ENCODE data around the gene MACROD2. TPM values are rescaled to one million over a fixed set of nuclear protein-coding genes. Genes with fewer than 3 reads are reported as not detected.

The MACROD2 gene
- total RNA-seq, 1 donor from 2014 or later: 2.4 TPM

GRCh38 chr20:15756754-15757115 lies 1761.4 kb downstream of the MACROD2 start:
- no peaks in the 10 kb centered on the region for H3K27me3 Mint-ChIP-seq (ENCODE audit: low read depth, unreplicated experiment)
- FAIRE-seq: no peak

DNA sequence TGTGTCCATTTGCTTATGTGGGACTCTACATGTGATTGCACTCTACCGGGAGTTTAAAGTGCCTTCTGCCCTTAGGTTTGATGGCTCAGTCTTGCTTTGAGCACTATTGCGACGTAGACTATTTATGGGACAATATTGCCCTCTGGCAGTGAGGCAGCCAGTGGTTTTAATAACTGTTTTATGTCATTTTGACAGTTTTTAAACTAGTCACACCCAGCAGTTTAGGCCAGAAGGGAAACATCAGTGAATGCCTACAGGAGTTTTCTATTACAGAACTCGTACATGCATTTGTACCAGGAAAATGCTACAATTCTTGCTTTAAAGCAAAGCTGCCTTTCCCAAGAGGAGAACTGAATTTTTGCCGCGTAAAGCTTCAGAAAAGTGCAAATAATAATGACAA lies 1764.3 kb downstream of the MACROD2 start:
- TF ChIP-seq EZH2 (IDR thresholded peaks at IDR 0.05; ENCODE audit: insufficient read depth, low read length): no peak
- TF ChIP-seq, protein P1, sequence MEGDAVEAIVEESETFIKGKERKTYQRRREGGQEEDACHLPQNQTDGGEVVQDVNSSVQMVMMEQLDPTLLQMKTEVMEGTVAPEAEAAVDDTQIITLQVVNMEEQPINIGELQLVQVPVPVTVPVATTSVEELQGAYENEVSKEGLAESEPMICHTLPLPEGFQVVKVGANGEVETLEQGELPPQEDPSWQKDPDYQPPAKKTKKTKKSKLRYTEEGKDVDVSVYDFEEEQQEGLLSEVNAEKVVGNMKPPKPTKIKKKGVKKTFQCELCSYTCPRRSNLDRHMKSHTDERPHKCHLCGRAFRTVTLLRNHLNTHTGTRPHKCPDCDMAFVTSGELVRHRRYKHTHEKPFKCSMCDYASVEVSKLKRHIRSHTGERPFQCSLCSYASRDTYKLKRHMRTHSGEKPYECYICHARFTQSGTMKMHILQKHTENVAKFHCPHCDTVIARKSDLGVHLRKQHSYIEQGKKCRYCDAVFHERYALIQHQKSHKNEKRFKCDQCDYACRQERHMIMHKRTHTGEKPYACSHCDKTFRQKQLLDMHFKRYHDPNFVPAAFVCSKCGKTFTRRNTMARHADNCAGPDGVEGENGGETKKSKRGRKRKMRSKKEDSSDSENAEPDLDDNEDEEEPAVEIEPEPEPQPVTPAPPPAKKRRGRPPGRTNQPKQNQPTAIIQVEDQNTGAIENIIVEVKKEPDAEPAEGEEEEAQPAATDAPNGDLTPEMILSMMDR (IDR thresholded peaks at IDR 0.05; ENCODE audit: insufficient read depth, low read depth, low read length): no peak
- no peak overlapping the region for H3K4me3 ChIP-seq (ENCODE audit: insufficient read depth, low read depth, low read length)
- no peaks in the 10 kb centered on the region for H3K9me3 ChIP-seq (ENCODE audit: insufficient read depth, low read depth, low read length)
- no peak for FAIRE-seq
- H3K27me3 ChIP-seq (ENCODE audit: insufficient read depth, low read length): no peaks in the 10 kb centered on the region
- Mint-ChIP-seq H3K36me3 (ENCODE audit: low read depth, unreplicated experiment) (no peaks in the 10 kb centered on the region), H3K4me1 (ENCODE audit: low read depth, unreplicated experiment) (peaks cover 6% of the 10 kb centered on the region), H3K9me3 (ENCODE audit: unreplicated experiment) (no peaks in the 10 kb centered on the region), H3K27me3 (ENCODE audit: low read depth, unreplicated experiment) (no peaks in the 10 kb centered on the region), H3K4me3 (ENCODE audit: unreplicated experiment) (no peak overlapping the region), H3K27ac (ENCODE audit: unreplicated experiment) (no peak overlapping the region)
- no peaks in the 10 kb centered on the region for H4K20me1 ChIP-seq (ENCODE audit: insufficient read depth, low read length)
- H3K27ac ChIP-seq (ENCODE audit: low read depth, low read length): no peak overlapping the region
- no peaks in the 10 kb centered on the region for H3K36me3 ChIP-seq (ENCODE audit: insufficient read depth, low read length)
- no peak for DNase-seq (ENCODE audit: low read depth)
- no peak overlapping the region for H3K9ac ChIP-seq (ENCODE audit: low read length)
- no peak overlapping the region for H3K4me2 ChIP-seq (ENCODE audit: low read length)
- H2AFZ ChIP-seq (ENCODE audit: low read depth, low read length): no peak overlapping the region
- H3K79me2 ChIP-seq (ENCODE audit: insufficient read depth, low read length): no peaks in the 10 kb centered on the region
- H3K4me1 ChIP-seq (ENCODE audit: insufficient read depth, low read length): peaks cover 11% of the 10 kb centered on the region

More at GRCh38 chr20:15756754-15757115, 1761.4 kb downstream of the MACROD2 start:
- Histone ChIP-seq H3K79me2 (ENCODE audit: insufficient read depth, low read length) (no peaks in the 10 kb centered on the region), H3K4me3 (ENCODE audit: insufficient read depth, low read depth, low read length) (no peak overlapping the region), H3K4me1 (ENCODE audit: insufficient read depth, low read length) (no peaks in the 10 kb centered on the region), H3K4me2 (ENCODE audit: low read length) (no peak overlapping the region), H3K9ac (ENCODE audit: low read length) (no peak overlapping the region), H3K27ac (ENCODE audit: low read depth, low read length) (no peak overlapping the region), H3K27me3 (ENCODE audit: insufficient read depth, low read length) (no peaks in the 10 kb centered on the region), H2AFZ (ENCODE audit: low read depth, low read length) (no peak overlapping the region), H3K9me3 (ENCODE audit: insufficient read depth, low read depth, low read length) (no peaks in the 10 kb centered on the region), H3K36me3 (ENCODE audit: insufficient read depth, low read length) (no peaks in the 10 kb centered on the region), H4K20me1 (ENCODE audit: insufficient read depth, low read length) (no peaks in the 10 kb centered on the region)
- no peak overlapping the region for H3K4me3 Mint-ChIP-seq (ENCODE audit: unreplicated experiment)
- H3K36me3 Mint-ChIP-seq (ENCODE audit: low read depth, unreplicated experiment): no peaks in the 10 kb centered on the region
- no peak for DNase-seq (ENCODE audit: low read depth)
- no peak overlapping the region for H3K27ac Mint-ChIP-seq (ENCODE audit: unreplicated experiment)
- H3K9me3 Mint-ChIP-seq (ENCODE audit: unreplicated experiment): no peaks in the 10 kb centered on the region
- H3K4me1 Mint-ChIP-seq (ENCODE audit: low read depth, unreplicated experiment): no peaks in the 10 kb centered on the region
- TF ChIP-seq, protein P1 (IDR thresholded peaks at IDR 0.05; ENCODE audit: insufficient read depth, low read depth, low read length): no peak
- TF ChIP-seq EZH2 (IDR thresholded peaks at IDR 0.05; ENCODE audit: insufficient read depth, low read length): no peak

GRCh38 chr20:15760001-15760621 lies 1764.8 kb downstream of the MACROD2 start:
- Mint-ChIP-seq H3K27ac (ENCODE audit: unreplicated experiment) (no peak overlapping the region), H3K27me3 (ENCODE audit: low read depth, unreplicated experiment) (no peaks in the 10 kb centered on the region)

More at GRCh38 chr20:15760001-15760621, 1764.8 kb downstream of the MACROD2 start:
- no peak overlapping the region for H3K27ac ChIP-seq (ENCODE audit: low read depth, low read length)
- H3K4me1 Mint-ChIP-seq (ENCODE audit: low read depth, unreplicated experiment): peaks cover 6% of the 10 kb centered on the region
- FAIRE-seq (no peak), DNase-seq (ENCODE audit: low read depth) (no peak)
- H3K9me3 ChIP-seq (ENCODE audit: insufficient read depth, low read depth, low read length): no peaks in the 10 kb centered on the region
- H3K36me3 ChIP-seq (ENCODE audit: insufficient read depth, low read length): no peaks in the 10 kb centered on the region
- TF ChIP-seq EZH2 (IDR thresholded peaks at IDR 0.05; ENCODE audit: insufficient read depth, low read length): no peak
- TF ChIP-seq, protein P1 (IDR thresholded peaks at IDR 0.05; ENCODE audit: insufficient read depth, low read depth, low read length): no peak
- no peak overlapping the region for H3K4me3 ChIP-seq (ENCODE audit: insufficient read depth, low read depth, low read length)
- no peak overlapping the region for H3K4me3 Mint-ChIP-seq (ENCODE audit: unreplicated experiment)
- no peak overlapping the region for H2AFZ ChIP-seq (ENCODE audit: low read depth, low read length)
- H3K36me3 Mint-ChIP-seq (ENCODE audit: low read depth, unreplicated experiment): no peaks in the 10 kb centered on the region
- no peaks in the 10 kb centered on the region for H3K9me3 Mint-ChIP-seq (ENCODE audit: unreplicated experiment)
- H4K20me1 ChIP-seq (ENCODE audit: insufficient read depth, low read length): no peaks in the 10 kb centered on the region
- peaks cover 11% of the 10 kb centered on the region for H3K4me1 ChIP-seq (ENCODE audit: insufficient read depth, low read length)
- no peaks in the 10 kb centered on the region for H3K27me3 ChIP-seq (ENCODE audit: insufficient read depth, low read length)
- H3K9ac ChIP-seq (ENCODE audit: low read length): no peak overlapping the region
- no peak overlapping the region for H3K4me2 ChIP-seq (ENCODE audit: low read length)
- no peaks in the 10 kb centered on the region for H3K79me2 ChIP-seq (ENCODE audit: insufficient read depth, low read length)
